ENCODE results near the gene GAL.

GRCh38 chr11:68653486-68654430 lies 30.6 kb upstream of the GAL start:
- TF ChIP-seq CTCF (IDR thresholded peaks at IDR 0.05; ENCODE audit: low read length) (no peak), EZH2 (IDR thresholded peaks at IDR 0.05; ENCODE audit: borderline replicate concordance, low read length) (no peak)

All from OCI-LY1 (cell line).